Smooth muscle cell (in vitro differentiated cells): ENCODE measurements around the gene CPED1. TPM values are rescaled to one million over a fixed set of nuclear protein-coding genes. Genes with fewer than 3 reads are reported as not detected.

Experiments
- DNase-seq: peaks from one replicate; lab custom pipeline; 2025; ENCODE audit not compliant: unreplicated experiment; lab: John Stamatoyannopoulos, UW
- H2AFZ ChIP-seq: fragments of 200-600 bp; sonication (generic); 2 replicates; pipeline ENCODE4 v1.6.0; 2016; ENCODE audit warnings: antibody characterized with exemption, low read depth, mild to moderate bottlenecking
- H3F3A ChIP-seq: fragments of 200-600 bp; sonication (generic); 2 replicates; pipeline ENCODE4 v1.6.0; 2017; ENCODE audit warnings: antibody characterized with exemption, low read depth
- H3K27ac ChIP-seq: fragments of 200-600 bp; sonication (generic); 2 replicates; pipeline ENCODE4 v1.5.1; 2016; ENCODE audit warnings: low read depth, mild to moderate bottlenecking
- H3K27me3 ChIP-seq: fragments of 200-600 bp; sonication (generic); 2 replicates; pipeline ENCODE4 v1.6.1; 2016; ENCODE audit warnings: low read depth, mild to moderate bottlenecking
- H3K36me3 ChIP-seq: fragments of 200-600 bp; sonication (generic); 2 replicates; pipeline ENCODE4 v1.5.1; 2016; ENCODE audit warnings: low read depth
- H3K4me1 ChIP-seq: fragments of 200-600 bp; sonication (generic); 2 replicates; pipeline ENCODE4 v1.5.1; 2016; ENCODE audit warnings: low read depth
- H3K4me2 ChIP-seq: fragments of 200-600 bp; sonication (generic); 2 replicates; pipeline ENCODE4 v1.6.0; 2016; ENCODE audit warnings: mild to moderate bottlenecking
- H3K4me3 ChIP-seq: fragments of 200-600 bp; sonication (generic); 2 replicates; pipeline ENCODE4 v1.5.1; 2016; ENCODE audit warnings: mild to moderate bottlenecking
- H3K79me2 ChIP-seq: fragments of 200-600 bp; sonication (generic); 2 replicates; pipeline ENCODE4 v1.6.0; 2016; ENCODE audit warnings: low read depth, mild to moderate bottlenecking
- H3K9ac ChIP-seq: fragments of 200-600 bp; sonication (generic); 2 replicates; pipeline ENCODE4 v1.6.0; 2016; ENCODE audit warnings: low read depth
- H3K9me3 ChIP-seq: fragments of 200-600 bp; sonication (generic); replicated peaks from 2 replicates; pipeline ENCODE4 v1.5.1; 2016; ENCODE audit warnings: low read depth
- H4K20me1 ChIP-seq: fragments of 200-600 bp; sonication (generic); 2 replicates; pipeline ENCODE4 v1.6.0; 2016; ENCODE audit warnings: low read depth
- CTCF ChIP-seq: fragments of 200-600 bp; sonication (generic); IDR thresholded peaks from 2 replicates; pipeline ENCODE4 v1.5.1; 2017; ENCODE audit warnings: borderline replicate concordance, mild to moderate bottlenecking, antibody characterized with exemption; ENCODE audit not compliant: insufficient read depth, poor library complexity, severe bottlenecking
- WGBS: methylation state at CpG from one replicate; pipeline ENCODE4 v1.1.7; 2016; ENCODE audit warnings: low lambda C conversion rate; 5-methylcytosine and 5-hydroxymethylcytosine counted together
- polyA plus RNA-seq: library from polyadenylated mRNA; unstranded; fragments of >200 nt; fragmentation: Nextera tagmentation; extraction: Ambion mirVana; gene quantifications from 2 replicates; pipeline ENCODE4 v1.2.1, GENCODE V29; 2016
- total RNA-seq: library from RNA; depleted of rRNA; stranded (reverse); fragments of >200 nt; gene quantifications from 2 replicates; pipeline ENCODE4 v1.2.3, GENCODE V29; 2014

The CPED1 gene
- total and polyA plus RNA-seq, 2 experiments from 2014 or later, result 9.5 to 12.9 TPM

GRCh38 chr7:121157885-121158590 is 169.5 kb downstream of the CPED1 start:
- Histone ChIP-seq H3K4me1 (no peaks in the 10 kb centered on the region), H3F3A (no peaks in the 10 kb centered on the region), H3K9me3 (no peaks in the 10 kb centered on the region), H3K79me2 (no peaks in the 10 kb centered on the region), H3K36me3 (no peaks in the 10 kb centered on the region), H2AFZ (no peak overlapping the region), H3K4me3 (no peak overlapping the region), H3K27ac (no peak overlapping the region), H4K20me1 (no peaks in the 10 kb centered on the region), H3K4me2 (no peak overlapping the region), H3K9ac (no peak overlapping the region), H3K27me3 (no peaks in the 10 kb centered on the region)
- 94% methylated on average over 2 of the region's 2 CpGs for WGBS
- no peak for DNase-seq
- no peak for TF ChIP-seq CTCF

- H3K4me1 ChIP-seq, result no peaks in the 10 kb centered on the region
- no peaks in the 10 kb centered on the region for H3K36me3 ChIP-seq
- no peak overlapping the region for H3K27ac ChIP-seq
- TF ChIP-seq CTCF, result no peak
- H3K79me2 ChIP-seq, result no peaks in the 10 kb centered on the region
- no peaks in the 10 kb centered on the region for H4K20me1 ChIP-seq
- H3K9ac ChIP-seq, result no peak overlapping the region
- DNase-seq, result no peak
- no peaks in the 10 kb centered on the region for H3K27me3 ChIP-seq
- 57% methylated on average over 3 of the region's 3 CpGs for WGBS
- no peaks in the 10 kb centered on the region for H3K9me3 ChIP-seq
- no peak overlapping the region for H3K4me3 ChIP-seq
- H3K4me2 ChIP-seq, result no peak overlapping the region
- no peak overlapping the region for H2AFZ ChIP-seq
- no peaks in the 10 kb centered on the region for H3F3A ChIP-seq
Measured at GRCh38 chr7:121158665-121159064, 170.2 kb downstream of the CPED1 start.

- Histone ChIP-seq H3K9me3 (no peaks in the 10 kb centered on the region), H3K27ac (no peak overlapping the region), H3K4me2 (no peak overlapping the region), H3K9ac (no peak overlapping the region), H3K79me2 (no peaks in the 10 kb centered on the region), H3K4me1 (no peaks in the 10 kb centered on the region), H3K4me3 (no peak overlapping the region), H2AFZ (no peak overlapping the region), H4K20me1 (no peaks in the 10 kb centered on the region), H3K36me3 (no peaks in the 10 kb centered on the region), H3K27me3 (no peaks in the 10 kb centered on the region), H3F3A (no peaks in the 10 kb centered on the region)
- no peak for DNase-seq
- 71% methylated on average over 3 of the region's 3 CpGs for WGBS
- TF ChIP-seq CTCF, result no peak
Measured at GRCh38 chr7:121159553-121159952, 171.0 kb downstream of the CPED1 start.
